ENCODE measurements around the gene HAUS7. TPM values are rescaled to one million over a fixed set of nuclear protein-coding genes. Genes with fewer than 3 reads are reported as not detected.

Gene HAUS7
- total RNA-seq, 1 experiment from 2014 or later, result 28.9 TPM

- Histone ChIP-seq H3K9me2 (ENCODE audit: insufficient read depth) (no peaks in the 10 kb centered on the region), H2AFZ (ENCODE audit: low read depth, low read length, poor library complexity, severe bottlenecking) (no peak overlapping the region), H3K4me3 (replicated peaks in 1 of 2; ENCODE audit: low read depth in 1 of 2, low read length in 2 of 2) (no peak overlapping the region), H3K4me2 (ENCODE audit: low read length) (no peak overlapping the region), H3K27ac (ENCODE audit: low read depth, low read length) (no peak overlapping the region), H3K9me3 (ENCODE audit: control insufficient read depth in 1 of 2, insufficient read depth in 1 of 2, low read depth in 1 of 2, low read length in 2 of 2) (no peaks in the 10 kb centered on the region), H4K20me1 (ENCODE audit: insufficient read depth) (no peaks in the 10 kb centered on the region), H3K36me3 (ENCODE audit: control insufficient read depth in 1 of 2, insufficient read depth in 2 of 2, low read length in 2 of 2) (no peaks in the 10 kb centered on the region), H3K4me1 (ENCODE audit: control insufficient read depth in 1 of 2, insufficient read depth in 2 of 2, low read length in 2 of 2) (no peaks in the 10 kb centered on the region), H3K27me3 (ENCODE audit: insufficient read depth, low read length) (no peaks in the 10 kb centered on the region), H3K79me2 (ENCODE audit: insufficient read depth, low read length) (no peaks in the 10 kb centered on the region), H3K9ac (ENCODE audit: low read length) (no peak overlapping the region)
- ChIA-PET POLR2A (no interaction called here), CTCF (no interaction called here), RAD21 (ENCODE audit: low non-redundant PET in 1 of 2, low total read pairs in 2 of 2, uncharacterized antibody in 2 of 2, unreplicated experiment in 2 of 2) (no interaction called here)
- BruUV-seq (replicated peaks), result no TSS peak
- ATAC-seq (no peak), DNase-seq (ENCODE audit: low read depth, low spot score) (no peak)
- intact Hi-C loops (cut with micrococcal nuclease), result no loop called here
- TF ChIP-seq CBX3 (IDR thresholded peaks at IDR 0.05; ENCODE audit: low read depth) (no peak), ZBTB33 (IDR thresholded peaks at IDR 0.05; ENCODE audit: extremely low read depth, insufficient replicate concordance, low read length) (no peak)
These were observed 56.6 kb downstream of the HAUS7 start for GRCh38 chrX:153413731-153414130.

- no peak overlapping the region for H3K27ac ChIP-seq (ENCODE audit: low read depth, low read length)
- no peaks in the 10 kb centered on the region for H3K79me2 ChIP-seq (ENCODE audit: insufficient read depth, low read length)
- no peaks in the 10 kb centered on the region for H4K20me1 ChIP-seq (ENCODE audit: insufficient read depth)
- H3K4me3 ChIP-seq (replicated peaks in 1 of 2; ENCODE audit: low read depth in 1 of 2, low read length in 2 of 2), result no peak overlapping the region
- no peak overlapping the region for H2AFZ ChIP-seq (ENCODE audit: low read depth, low read length, poor library complexity, severe bottlenecking)
- H3K4me1 ChIP-seq (ENCODE audit: control insufficient read depth in 1 of 2, insufficient read depth in 2 of 2, low read length in 2 of 2), result no peaks in the 10 kb centered on the region
- no peak overlapping the region for H3K4me2 ChIP-seq (ENCODE audit: low read length)
- ChIA-PET CTCF (no interaction called here), POLR2A (no interaction called here), RAD21 (ENCODE audit: low non-redundant PET in 1 of 2, low total read pairs in 2 of 2, uncharacterized antibody in 2 of 2, unreplicated experiment in 2 of 2) (no interaction called here)
- ATAC-seq, result no peak
- no peak overlapping the region for H3K9ac ChIP-seq (ENCODE audit: low read length)
- TF ChIP-seq, protein P1, sequence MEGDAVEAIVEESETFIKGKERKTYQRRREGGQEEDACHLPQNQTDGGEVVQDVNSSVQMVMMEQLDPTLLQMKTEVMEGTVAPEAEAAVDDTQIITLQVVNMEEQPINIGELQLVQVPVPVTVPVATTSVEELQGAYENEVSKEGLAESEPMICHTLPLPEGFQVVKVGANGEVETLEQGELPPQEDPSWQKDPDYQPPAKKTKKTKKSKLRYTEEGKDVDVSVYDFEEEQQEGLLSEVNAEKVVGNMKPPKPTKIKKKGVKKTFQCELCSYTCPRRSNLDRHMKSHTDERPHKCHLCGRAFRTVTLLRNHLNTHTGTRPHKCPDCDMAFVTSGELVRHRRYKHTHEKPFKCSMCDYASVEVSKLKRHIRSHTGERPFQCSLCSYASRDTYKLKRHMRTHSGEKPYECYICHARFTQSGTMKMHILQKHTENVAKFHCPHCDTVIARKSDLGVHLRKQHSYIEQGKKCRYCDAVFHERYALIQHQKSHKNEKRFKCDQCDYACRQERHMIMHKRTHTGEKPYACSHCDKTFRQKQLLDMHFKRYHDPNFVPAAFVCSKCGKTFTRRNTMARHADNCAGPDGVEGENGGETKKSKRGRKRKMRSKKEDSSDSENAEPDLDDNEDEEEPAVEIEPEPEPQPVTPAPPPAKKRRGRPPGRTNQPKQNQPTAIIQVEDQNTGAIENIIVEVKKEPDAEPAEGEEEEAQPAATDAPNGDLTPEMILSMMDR (IDR thresholded peaks at IDR 0.05 in 2 of 3, conservative IDR thresholded peaks at IDR 0.05 in 1 of 3; ENCODE audit: borderline replicate concordance in 1 of 3, insufficient read depth in 1 of 3, low read depth in 2 of 3, low read length in 2 of 3), result peak in 2 of 3 experiments; percentile 16 to 19; a peak in 1 of 6 replicates
- TF ChIP-seq FOSL1 (IDR thresholded peaks at IDR 0.05; ENCODE audit: low read depth), result no peak
- TF ChIP-seq MAX (IDR thresholded peaks at IDR 0.05), result no peak
- TF ChIP-seq EZH2phosphoT487 (IDR thresholded peaks at IDR 0.05; ENCODE audit: borderline replicate concordance), result no peak
- TF ChIP-seq SRF (IDR thresholded peaks at IDR 0.05; ENCODE audit: low read depth), result no peak
- 0 out of 2 replicates have a peak, but pooled peaks have one; percentile 23 for TF ChIP-seq RAD21 (IDR thresholded peaks at IDR 0.05; ENCODE audit: low read depth)
- no peaks in the 10 kb centered on the region for H3K9me2 ChIP-seq (ENCODE audit: insufficient read depth)
- no peaks in the 10 kb centered on the region for H3K27me3 ChIP-seq (ENCODE audit: insufficient read depth, low read length)
- no peaks in the 10 kb centered on the region for H3K9me3 ChIP-seq (ENCODE audit: control insufficient read depth in 1 of 2, insufficient read depth in 1 of 2, low read depth in 1 of 2, low read length in 2 of 2)
- no peaks in the 10 kb centered on the region for H3K36me3 ChIP-seq (ENCODE audit: control insufficient read depth in 1 of 2, insufficient read depth in 2 of 2, low read length in 2 of 2)
- DNase-seq (ENCODE audit: low read depth, low spot score), result no peak
- intact Hi-C loops (cut with micrococcal nuclease), result no loop called here
- BruUV-seq (replicated peaks), result no TSS peak
These were observed 57.3 kb downstream of the HAUS7 start for GRCh38 chrX:153412746-153413720.

All from HCT116 (cell line).